Caco-2 (cell line): ENCODE results near the gene LITAF. TPM values are rescaled to one million over a fixed set of nuclear protein-coding genes. Genes with fewer than 3 reads are reported as not detected.

Experiments used
- BruUV-seq: library from RNA; stranded (reverse); fragments of 400-500 nt; replicated peaks from 2 replicates; lab custom pipeline; 2021; lab: Mats Ljungman, UMichigan
- CTCF ChIA-PET: fragments of 300-600 bp; sonication (Branson Sonifier 250); formaldehyde crosslinking; loops from one replicate; lab custom pipeline; 2022; ENCODE audit warnings: antibody characterized with exemption; lab: Charles Lee
- POLR2A ChIA-PET: fragments of 300-600 bp; sonication (Branson Sonifier 250); formaldehyde crosslinking; loops from one replicate; lab custom pipeline; 2022; ENCODE audit warnings: antibody characterized with exemption; lab: Charles Lee
- DNase-seq, 2 experiments: peaks; one replicate each; pipeline versions ENCODE4 v3.0.0 to v3.0.0-alpha.2; 2020 to 2022
- H3K27me3 ChIP-seq: replicated peaks from 2 replicates; pipeline ENCODE4 v1.6.0; 2011; ENCODE audit warnings: low read length; ENCODE audit not compliant: control insufficient read depth, insufficient read depth
- H3K36me3 ChIP-seq: 2 replicates; pipeline ENCODE4 v1.5.1; 2011; ENCODE audit warnings: low read length; ENCODE audit not compliant: control insufficient read depth, insufficient read depth
- H3K4me1 ChIP-seq: fragments of 250-450 bp; sonication (Bioruptor Pico); 2 replicates; pipeline ENCODE4 v1.5.1; 2020; ENCODE audit warnings: mild to moderate bottlenecking
- H3K4me3 ChIP-seq: 2 replicates; pipeline ENCODE4 v1.5.1; 2011; ENCODE audit warnings: low read depth, mild to moderate bottlenecking, control low read depth, low read length
- H3K9me3 ChIP-seq: fragments of 250-450 bp; sonication (Bioruptor Pico); 2 replicates; pipeline ENCODE4 v1.5.1; 2020; ENCODE audit warnings: mild to moderate bottlenecking, moderate library complexity
- H3K27ac Mint-ChIP-seq: one replicate; pipeline ENCODE4 v1.8.0; 2022; ENCODE audit warnings: mixed read lengths; ENCODE audit not compliant: unreplicated experiment
- H3K27me3 Mint-ChIP-seq: one replicate; pipeline ENCODE4 v1.8.0; 2022; ENCODE audit warnings: mixed read lengths; ENCODE audit not compliant: insufficient read depth, unreplicated experiment
- H3K36me3 Mint-ChIP-seq: one replicate; pipeline ENCODE4 v1.8.0; 2022; ENCODE audit warnings: mild to moderate bottlenecking, mixed read lengths; ENCODE audit not compliant: insufficient read depth, unreplicated experiment
- H3K4me1 Mint-ChIP-seq: one replicate; pipeline ENCODE4 v1.8.0; 2022; ENCODE audit warnings: low read depth, mixed read lengths; ENCODE audit not compliant: unreplicated experiment
- H3K4me3 Mint-ChIP-seq: one replicate; pipeline ENCODE4 v1.8.0; 2022; ENCODE audit warnings: mild to moderate bottlenecking, moderate library complexity, mixed read lengths; ENCODE audit not compliant: unreplicated experiment
- H3K9me3 Mint-ChIP-seq: one replicate; pipeline ENCODE4 v1.8.0; 2022; ENCODE audit warnings: mixed read lengths; ENCODE audit not compliant: unreplicated experiment
- intact Hi-C: fragments of 100-400 bp; cut with micrococcal nuclease; formaldehyde crosslinking; loops from one replicate; pipeline ENCODE4 v1.10.0; 2022; ENCODE audit not compliant: unreplicated experiment
- total RNA-seq: library from RNA; stranded (reverse); gene quantifications from 2 replicates; pipeline ENCODE4 v1.2.3, GENCODE V29; 2022
- TF ChIP-seq, protein P1 (sequence below), 2 experiments: fragments of 200-600 bp in 1 of 2; IDR thresholded peaks; 1 replicate in 1 of 2; 2 replicates in 1 of 2; pipeline versions ENCODE4 v1.5.1 to v1.8.0; 2011 to 2022; ENCODE audit warnings: antibody characterized with exemption in 1 of 2, control low read depth in 1 of 2, inconsistent platforms in 1 of 2, low read depth in 1 of 2, low read length in 1 of 2, mild to moderate bottlenecking in 1 of 2, moderate library complexity in 1 of 2; ENCODE audit not compliant: insufficient read depth in 1 of 2, severe bottlenecking in 1 of 2, unreplicated experiment in 1 of 2

The LITAF gene
- total RNA-seq, 1 experiment from 2014 or later: 60.9 TPM

- Histone ChIP-seq H3K27me3 (no peaks in the 10 kb centered on the region), H3K4me3 (no peak overlapping the region), H3K4me1 (no peaks in the 10 kb centered on the region), H3K9me3 (no peaks in the 10 kb centered on the region), H3K36me3 (no peaks in the 10 kb centered on the region)
- POLR2A ChIA-PET: no interaction called here
- H3K36me3 Mint-ChIP-seq: no peaks in the 10 kb centered on the region
- no peak for DNase-seq
- TF ChIP-seq, protein P1, sequence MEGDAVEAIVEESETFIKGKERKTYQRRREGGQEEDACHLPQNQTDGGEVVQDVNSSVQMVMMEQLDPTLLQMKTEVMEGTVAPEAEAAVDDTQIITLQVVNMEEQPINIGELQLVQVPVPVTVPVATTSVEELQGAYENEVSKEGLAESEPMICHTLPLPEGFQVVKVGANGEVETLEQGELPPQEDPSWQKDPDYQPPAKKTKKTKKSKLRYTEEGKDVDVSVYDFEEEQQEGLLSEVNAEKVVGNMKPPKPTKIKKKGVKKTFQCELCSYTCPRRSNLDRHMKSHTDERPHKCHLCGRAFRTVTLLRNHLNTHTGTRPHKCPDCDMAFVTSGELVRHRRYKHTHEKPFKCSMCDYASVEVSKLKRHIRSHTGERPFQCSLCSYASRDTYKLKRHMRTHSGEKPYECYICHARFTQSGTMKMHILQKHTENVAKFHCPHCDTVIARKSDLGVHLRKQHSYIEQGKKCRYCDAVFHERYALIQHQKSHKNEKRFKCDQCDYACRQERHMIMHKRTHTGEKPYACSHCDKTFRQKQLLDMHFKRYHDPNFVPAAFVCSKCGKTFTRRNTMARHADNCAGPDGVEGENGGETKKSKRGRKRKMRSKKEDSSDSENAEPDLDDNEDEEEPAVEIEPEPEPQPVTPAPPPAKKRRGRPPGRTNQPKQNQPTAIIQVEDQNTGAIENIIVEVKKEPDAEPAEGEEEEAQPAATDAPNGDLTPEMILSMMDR (IDR thresholded peaks at IDR 0.05; ENCODE audit: insufficient read depth in 1 of 2, low read depth in 1 of 2, low read length in 1 of 2, severe bottlenecking in 1 of 2, unreplicated experiment in 1 of 2): no peak
- CTCF ChIA-PET: no interaction called here
- intact Hi-C loops: no loop called here
- H3K4me1 Mint-ChIP-seq: no peaks in the 10 kb centered on the region
- BruUV-seq: no TSS peak
- no peak overlapping the region for H3K4me3 Mint-ChIP-seq
- no peaks in the 10 kb centered on the region for H3K9me3 Mint-ChIP-seq
- no peak overlapping the region for H3K27ac Mint-ChIP-seq
- H3K27me3 Mint-ChIP-seq: no peaks in the 10 kb centered on the region
These were observed 51.2 kb downstream of the LITAF start for GRCh38 chr16:11535494-11535893.

GRCh38 chr16:11534262-11534661 lies 52.5 kb downstream of the LITAF start:
- no peak overlapping the region for H3K4me3 Mint-ChIP-seq
- POLR2A ChIA-PET: no interaction called here
- no peaks in the 10 kb centered on the region for H3K4me1 ChIP-seq
- H3K9me3 ChIP-seq: no peaks in the 10 kb centered on the region
- no peak overlapping the region for H3K4me3 ChIP-seq
- CTCF ChIA-PET: no interaction called here
- intact Hi-C loops: no loop called here
- BruUV-seq: no TSS peak
- no peak overlapping the region for H3K27ac Mint-ChIP-seq
- TF ChIP-seq, protein P1 (IDR thresholded peaks at IDR 0.05; ENCODE audit: insufficient read depth in 1 of 2, low read depth in 1 of 2, low read length in 1 of 2, severe bottlenecking in 1 of 2, unreplicated experiment in 1 of 2): no peak
- no peaks in the 10 kb centered on the region for H3K36me3 Mint-ChIP-seq
- H3K36me3 ChIP-seq: no peaks in the 10 kb centered on the region
- H3K4me1 Mint-ChIP-seq: no peaks in the 10 kb centered on the region
- DNase-seq: no peak
- no peaks in the 10 kb centered on the region for H3K27me3 Mint-ChIP-seq
- H3K27me3 ChIP-seq: no peaks in the 10 kb centered on the region
- no peaks in the 10 kb centered on the region for H3K9me3 Mint-ChIP-seq

DNA sequence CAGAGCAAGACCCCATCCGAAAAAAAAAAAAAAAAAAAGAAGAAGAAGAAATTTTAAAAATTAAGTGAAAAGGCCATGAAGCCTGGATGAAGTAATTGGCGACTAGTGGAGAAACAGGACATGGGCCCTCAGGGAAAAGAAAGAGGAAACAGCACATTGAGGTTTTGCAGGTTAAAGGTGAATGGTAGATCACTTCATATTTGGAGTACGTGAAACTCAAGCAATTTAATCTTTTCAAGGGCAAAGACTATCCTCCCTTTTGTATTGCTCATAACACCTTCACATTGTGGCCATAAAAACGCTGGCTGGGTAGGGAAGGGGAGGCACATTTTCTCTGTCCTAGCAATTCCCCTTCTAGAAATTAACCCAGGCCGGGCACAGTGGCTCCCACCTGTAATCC lies 53.1 kb downstream of the LITAF start:
- Histone ChIP-seq H3K27me3 (no peaks in the 10 kb centered on the region), H3K36me3 (no peaks in the 10 kb centered on the region), H3K9me3 (no peaks in the 10 kb centered on the region), H3K4me1 (no peaks in the 10 kb centered on the region), H3K4me3 (no peak overlapping the region)
- H3K4me3 Mint-ChIP-seq: no peak overlapping the region
- no peak for DNase-seq
- H3K9me3 Mint-ChIP-seq: no peaks in the 10 kb centered on the region
- no peaks in the 10 kb centered on the region for H3K4me1 Mint-ChIP-seq
- BruUV-seq: no TSS peak
- ChIA-PET POLR2A (no interaction called here), CTCF (no interaction called here)
- TF ChIP-seq, protein P1 (IDR thresholded peaks at IDR 0.05; ENCODE audit: insufficient read depth in 1 of 2, low read depth in 1 of 2, low read length in 1 of 2, severe bottlenecking in 1 of 2, unreplicated experiment in 1 of 2): no peak
- H3K27ac Mint-ChIP-seq: no peak overlapping the region
- no peaks in the 10 kb centered on the region for H3K27me3 Mint-ChIP-seq
- intact Hi-C loops: loop anchor here (2.0 kb wide), 1 partner anchor 127 kb away; no protein-coding TSS in a partner anchor
- no peaks in the 10 kb centered on the region for H3K36me3 Mint-ChIP-seq
